Breast epithelium (tissue), 3 donors: ENCODE results near the gene BRIP1.

Source experiments
- POLR2AphosphoS5 ChIP-seq, 3 donors: sonication (generic); formaldehyde crosslinking; IDR thresholded peaks; one replicate each; pipeline ENCODE4 v1.6.1; 2017; ENCODE audit warnings: antibody characterized with exemption in 3 of 3
- TF ChIP-seq, protein P1 (sequence below), 3 donors: fragments of 450-650 bp; IDR thresholded peaks; one replicate each; pipeline ENCODE4 v1.5.1; 2016 to 2017; ENCODE audit warnings: antibody characterized with exemption in 3 of 3, mild to moderate bottlenecking in 3 of 3, moderate library complexity in 3 of 3

DNA sequence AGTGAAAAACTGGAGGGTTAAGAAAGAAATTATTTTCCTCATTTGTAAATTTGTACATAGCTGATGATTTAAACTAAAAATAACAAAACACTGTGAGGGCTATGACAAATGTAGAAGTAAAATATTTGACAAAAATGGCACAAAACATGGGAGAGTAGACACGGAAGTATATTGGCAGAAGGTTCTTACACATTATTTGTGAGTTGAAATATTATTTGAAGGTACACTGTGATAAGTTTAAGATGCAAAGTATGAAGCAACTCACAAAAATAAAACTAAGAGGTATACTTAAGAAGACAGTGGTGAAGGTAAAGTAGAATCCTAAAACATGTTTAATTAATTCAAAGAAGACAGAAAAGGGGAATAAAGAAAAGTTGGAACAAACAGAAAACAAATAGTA lies 34.6 kb downstream of the BRIP1 start:
- TF ChIP-seq, protein P1, sequence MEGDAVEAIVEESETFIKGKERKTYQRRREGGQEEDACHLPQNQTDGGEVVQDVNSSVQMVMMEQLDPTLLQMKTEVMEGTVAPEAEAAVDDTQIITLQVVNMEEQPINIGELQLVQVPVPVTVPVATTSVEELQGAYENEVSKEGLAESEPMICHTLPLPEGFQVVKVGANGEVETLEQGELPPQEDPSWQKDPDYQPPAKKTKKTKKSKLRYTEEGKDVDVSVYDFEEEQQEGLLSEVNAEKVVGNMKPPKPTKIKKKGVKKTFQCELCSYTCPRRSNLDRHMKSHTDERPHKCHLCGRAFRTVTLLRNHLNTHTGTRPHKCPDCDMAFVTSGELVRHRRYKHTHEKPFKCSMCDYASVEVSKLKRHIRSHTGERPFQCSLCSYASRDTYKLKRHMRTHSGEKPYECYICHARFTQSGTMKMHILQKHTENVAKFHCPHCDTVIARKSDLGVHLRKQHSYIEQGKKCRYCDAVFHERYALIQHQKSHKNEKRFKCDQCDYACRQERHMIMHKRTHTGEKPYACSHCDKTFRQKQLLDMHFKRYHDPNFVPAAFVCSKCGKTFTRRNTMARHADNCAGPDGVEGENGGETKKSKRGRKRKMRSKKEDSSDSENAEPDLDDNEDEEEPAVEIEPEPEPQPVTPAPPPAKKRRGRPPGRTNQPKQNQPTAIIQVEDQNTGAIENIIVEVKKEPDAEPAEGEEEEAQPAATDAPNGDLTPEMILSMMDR (IDR thresholded peaks at IDR 0.05), result no peak
- no peak for TF ChIP-seq POLR2AphosphoS5 (IDR thresholded peaks at IDR 0.05)
